Stomach (tissue), 9 donors: ENCODE measurements around the gene ZFX. TPM values are rescaled to one million over a fixed set of nuclear protein-coding genes. Genes with fewer than 3 reads are reported as not detected.
A peak's percentile ranks its signal among the peaks of the same experiment; 100 is the strongest.

ENCODE experiments used
- DNase-seq, 2 donors: peaks; one replicate each; pipeline versions ENCODE4 v3.0.0 to v3.0.0-alpha.2; 2013 to 2019
- H3K27ac ChIP-seq, 5 donors: fragments of 200-600 bp in 4 of 5; sonication (generic) in 4 of 5; one replicate each; pipeline ENCODE4 v1.5.1; 2013 to 2019; ENCODE audit warnings: mild to moderate bottlenecking in 1 of 5, moderate library complexity in 1 of 5
- H3K27me3 ChIP-seq, 3 donors: fragments of 200-600 bp; sonication (generic); one replicate each; pipeline ENCODE4 v1.5.1; 2017 to 2019; ENCODE audit warnings: mixed run types in 1 of 3
- H3K36me3 ChIP-seq, 4 donors: fragments of 200-600 bp; sonication (generic); 1 replicate in 3 of 4; 2 replicates in 1 of 4; pipeline ENCODE4 v1.5.1; 2016 to 2019
- H3K4me1 ChIP-seq, 4 donors: fragments of 200-600 bp; sonication (generic); one replicate each; pipeline ENCODE4 v1.5.1; 2016 to 2019
- H3K4me3 ChIP-seq, 4 donors: fragments of 200-600 bp; sonication (generic) in 3 of 4; one replicate each; pipeline ENCODE4 v1.5.1; 2016 to 2019; ENCODE audit warnings: mild to moderate bottlenecking in 1 of 4
- H3K9me3 ChIP-seq, 4 donors: fragments of 200-600 bp; sonication (generic); one replicate each; pipeline ENCODE4 v1.5.1; 2016 to 2019
- EP300 ChIP-seq: sonication (generic); formaldehyde crosslinking; IDR thresholded peaks from one replicate; pipeline ENCODE4 v1.6.1; 2017; ENCODE audit warnings: antibody characterized with exemption
- POLR2A ChIP-seq, 4 donors: fragments of 450-650 bp; IDR thresholded peaks; one replicate each; pipeline ENCODE4 v1.6.1; 2016; ENCODE audit warnings: antibody characterized with exemption in 4 of 4, control low read depth in 2 of 4, mild to moderate bottlenecking in 1 of 4, moderate library complexity in 1 of 4
- POLR2AphosphoS5 ChIP-seq, 3 donors: sonication (generic); formaldehyde crosslinking; IDR thresholded peaks; one replicate each; pipeline ENCODE4 v1.6.1; 2016; ENCODE audit warnings: antibody characterized with exemption in 3 of 3
- WGBS, 5 donors: extraction: QIAGEN DNeasy Blood & Tissue Kit in 3 of 5; methylation state at CpG; one replicate each; pipeline versions ENCODE4 v1.1.5 to v1.1.7; 2013 to 2018; 5-methylcytosine and 5-hydroxymethylcytosine counted together
- intact Hi-C: fragments of 100-400 bp; cut with DNase I; formaldehyde crosslinking; loops from one replicate; pipeline ENCODE4 v1.15.1; 2023; ENCODE audit warnings: low total_unique reads
- polyA plus RNA-seq, 3 donors: library from polyadenylated mRNA; stranded (reverse); fragments of 200-250 nt; gene quantifications; one replicate each; pipeline ENCODE4 v1.2.3, GENCODE V29; 2013
- total RNA-seq, 5 donors: library from RNA; depleted of rRNA; stranded (reverse); fragments of >200 nt; gene quantifications; one replicate each; pipeline versions ENCODE4 v1.1.0 to v1.2.3, GENCODE V29; 2014 to 2016
- TF ChIP-seq, protein P1 (sequence below), 7 experiments: fragments of 450-650 bp in 4 of 7; fragments of 200-600 bp in 3 of 7; sonication (generic) in 3 of 7; IDR thresholded peaks; one replicate each; pipeline ENCODE4 v1.5.1; 2016 to 2019; ENCODE audit warnings: antibody characterized with exemption in 7 of 7, control low read depth in 2 of 7, mild to moderate bottlenecking in 1 of 7
- donor health status: healthy with polysubstance abuse.
- donor health status: Bipolar disorder and iron deficiency.
- donor health status: healthy.

The ZFX gene
- total and polyA plus RNA-seq, 8 donors, result 3.8 to 73.6 (median 17.4) TPM

DNA sequence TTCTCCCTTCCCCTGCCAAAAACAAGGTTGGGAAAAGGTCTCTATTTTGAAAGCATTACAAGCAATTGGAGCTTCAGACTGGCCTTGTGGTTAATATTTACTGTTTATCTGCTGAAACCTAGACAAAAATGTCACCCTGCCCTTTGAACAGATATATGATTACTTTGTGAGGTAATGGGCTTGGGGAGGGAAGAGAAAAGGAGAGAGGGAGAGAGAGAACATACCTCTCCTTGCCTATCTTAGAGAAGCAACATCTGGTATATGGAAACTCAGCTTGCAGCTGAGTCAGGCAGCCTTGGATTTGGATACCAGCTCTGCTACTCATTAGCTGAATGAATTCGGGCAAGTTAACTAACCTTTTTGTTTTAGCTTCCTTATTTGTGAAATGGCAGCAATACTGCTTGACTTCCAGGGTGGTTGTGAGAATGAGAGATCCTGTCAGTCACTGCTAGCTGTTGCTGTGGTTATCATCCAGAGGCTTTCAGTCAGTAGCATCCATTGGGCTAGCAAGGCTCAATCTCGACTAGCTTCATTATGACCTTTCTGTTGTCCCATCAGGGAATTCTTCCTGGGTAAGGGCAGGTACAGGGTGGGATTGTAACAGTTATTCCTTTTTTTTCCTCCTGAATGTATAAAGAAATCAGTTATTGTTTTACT lies 41.1 kb downstream of the ZFX start:
- Histone ChIP-seq H3K4me3 (no peak overlapping the region), H3K27me3 (no peaks in the 10 kb centered on the region), H3K4me1 (peaks cover 0 to 56% (median 15%) of the 10 kb centered on the region in 4 donors), H3K36me3 (peaks cover 0 to 17% (median 12%) of the 10 kb centered on the region in 4 donors), H3K27ac (no peak overlapping the region), H3K9me3 (no peaks in the 10 kb centered on the region)
- intact Hi-C loops, result no loop called here
- DNase-seq, result peak in 1 of 2 donors; percentile 25
- WGBS, 5 donors, result 48 to 71% (median 61%) methylated on average over 2 of the region's 2 CpGs
- no peak for TF ChIP-seq POLR2AphosphoS5 (IDR thresholded peaks at IDR 0.05)
- TF ChIP-seq POLR2A (IDR thresholded peaks at IDR 0.05), result no peak
- TF ChIP-seq, protein P1, sequence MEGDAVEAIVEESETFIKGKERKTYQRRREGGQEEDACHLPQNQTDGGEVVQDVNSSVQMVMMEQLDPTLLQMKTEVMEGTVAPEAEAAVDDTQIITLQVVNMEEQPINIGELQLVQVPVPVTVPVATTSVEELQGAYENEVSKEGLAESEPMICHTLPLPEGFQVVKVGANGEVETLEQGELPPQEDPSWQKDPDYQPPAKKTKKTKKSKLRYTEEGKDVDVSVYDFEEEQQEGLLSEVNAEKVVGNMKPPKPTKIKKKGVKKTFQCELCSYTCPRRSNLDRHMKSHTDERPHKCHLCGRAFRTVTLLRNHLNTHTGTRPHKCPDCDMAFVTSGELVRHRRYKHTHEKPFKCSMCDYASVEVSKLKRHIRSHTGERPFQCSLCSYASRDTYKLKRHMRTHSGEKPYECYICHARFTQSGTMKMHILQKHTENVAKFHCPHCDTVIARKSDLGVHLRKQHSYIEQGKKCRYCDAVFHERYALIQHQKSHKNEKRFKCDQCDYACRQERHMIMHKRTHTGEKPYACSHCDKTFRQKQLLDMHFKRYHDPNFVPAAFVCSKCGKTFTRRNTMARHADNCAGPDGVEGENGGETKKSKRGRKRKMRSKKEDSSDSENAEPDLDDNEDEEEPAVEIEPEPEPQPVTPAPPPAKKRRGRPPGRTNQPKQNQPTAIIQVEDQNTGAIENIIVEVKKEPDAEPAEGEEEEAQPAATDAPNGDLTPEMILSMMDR (IDR thresholded peaks at IDR 0.05), result no peak
- TF ChIP-seq EP300, result no peak

DNA sequence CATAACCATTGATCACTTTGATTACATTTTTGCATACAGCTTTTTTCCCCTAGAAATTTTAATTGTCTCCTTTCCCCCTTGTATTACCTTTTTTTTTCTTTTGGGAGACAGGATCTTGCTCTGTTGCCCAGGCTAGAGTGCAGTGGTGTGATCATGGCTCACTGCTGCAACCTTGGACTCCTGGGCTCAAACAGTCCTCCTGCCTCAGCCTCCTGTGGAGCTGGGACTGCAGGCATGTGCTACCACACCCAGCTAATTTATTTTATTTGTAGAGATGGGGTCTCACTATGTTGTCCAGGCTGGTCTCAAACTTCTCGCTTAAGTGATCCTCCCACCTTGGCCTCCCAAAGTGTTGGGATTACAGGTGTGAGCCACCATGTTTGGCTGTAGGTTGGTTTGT lies 47.0 kb downstream of the ZFX start:
- peaks cover 0 to 10% (median 7%) of the 10 kb centered on the region in 4 donors for H3K36me3 ChIP-seq
- no peak for DNase-seq
- WGBS, 5 donors, result 96 to 100% (median 100%) methylated on average over 1 of the region's 1 CpG
- H3K27ac ChIP-seq, result no peak overlapping the region
- H3K4me1 ChIP-seq, result peaks cover 0 to 55% (median 4%) of the 10 kb centered on the region in 4 donors
- intact Hi-C loops, result no loop called here
- no peak overlapping the region for H3K4me3 ChIP-seq
- H3K27me3 ChIP-seq, result no peaks in the 10 kb centered on the region
- no peaks in the 10 kb centered on the region for H3K9me3 ChIP-seq
- TF ChIP-seq, protein P1 (IDR thresholded peaks at IDR 0.05), result no peak
- TF ChIP-seq POLR2A (IDR thresholded peaks at IDR 0.05) (no peak), EP300 (no peak), POLR2AphosphoS5 (IDR thresholded peaks at IDR 0.05) (no peak)

DNA sequence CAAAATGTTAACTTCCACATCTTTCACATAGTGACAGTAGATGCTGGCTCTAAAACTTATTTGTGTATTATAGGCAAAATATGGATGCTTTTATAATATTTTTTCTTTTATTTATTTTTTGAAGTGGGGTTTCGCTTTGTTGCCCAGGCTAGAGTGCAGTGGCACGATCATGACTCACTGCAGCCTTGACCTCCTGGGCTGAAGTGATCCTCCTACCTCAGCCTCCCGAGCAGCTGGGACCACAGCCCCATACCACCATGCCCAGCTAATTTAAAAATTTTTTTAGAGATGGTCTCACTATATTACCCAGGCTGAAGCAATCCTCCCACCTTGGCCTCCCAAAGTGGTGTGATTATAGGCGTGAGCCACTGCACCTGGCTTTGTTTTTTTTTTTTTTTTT lies 48.6 kb downstream of the ZFX start:
- TF ChIP-seq POLR2A (IDR thresholded peaks at IDR 0.05), result no peak
- no peak for TF ChIP-seq POLR2AphosphoS5 (IDR thresholded peaks at IDR 0.05)
- no peak for TF ChIP-seq EP300
- TF ChIP-seq, protein P1 (IDR thresholded peaks at IDR 0.05), result no peak
- DNase-seq, result no peak
- Histone ChIP-seq H3K4me3 (no peak overlapping the region), H3K36me3 (peaks cover 0 to 20% (median 16%) of the 10 kb centered on the region in 4 donors), H3K4me1 (peaks cover 0 to 61% (median 8%) of the 10 kb centered on the region in 4 donors), H3K27me3 (no peaks in the 10 kb centered on the region), H3K27ac (no peak overlapping the region), H3K9me3 (no peaks in the 10 kb centered on the region)
- WGBS, 5 donors, result 83 to 92% (median 89%) methylated on average over 4 of the region's 4 CpGs
- intact Hi-C loops, result no loop called here

DNA sequence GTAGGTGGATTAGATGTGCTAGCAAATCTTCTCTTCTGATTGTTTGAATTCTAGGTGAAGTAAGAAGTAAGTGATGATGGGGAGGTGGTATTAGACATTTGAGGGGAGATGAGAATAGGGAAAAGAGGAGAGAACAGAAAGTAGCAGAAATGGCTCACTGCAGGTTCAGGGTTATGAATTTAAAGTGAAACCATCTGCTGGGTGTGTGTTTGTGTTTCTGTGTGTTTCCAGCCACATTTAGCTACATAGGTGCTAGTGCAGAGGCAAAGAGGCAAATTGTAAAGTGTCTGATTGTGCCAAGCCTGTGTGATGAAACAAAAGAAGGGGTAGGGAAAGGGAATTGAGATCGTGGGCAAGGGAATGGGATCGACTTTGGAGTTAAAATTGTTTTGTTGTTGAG lies 50.6 kb downstream of the ZFX start:
- Histone ChIP-seq H3K4me3 (no peak overlapping the region), H3K36me3 (peaks cover 0 to 23% (median 21%) of the 10 kb centered on the region in 4 donors), H3K4me1 (peaks cover 0 to 69% (median 11%) of the 10 kb centered on the region in 4 donors), H3K27me3 (no peaks in the 10 kb centered on the region), H3K27ac (no peak overlapping the region), H3K9me3 (no peaks in the 10 kb centered on the region)
- 74 to 87% (median 77%) methylated on average over 2 of the region's 2 CpGs for WGBS, 5 donors
- no peak for DNase-seq
- no peak for TF ChIP-seq POLR2AphosphoS5 (IDR thresholded peaks at IDR 0.05)
- TF ChIP-seq, protein P1 (IDR thresholded peaks at IDR 0.05), result no peak
- no peak for TF ChIP-seq EP300
- TF ChIP-seq POLR2A (IDR thresholded peaks at IDR 0.05), result no peak
- intact Hi-C loops, result no loop called here
